GM18868 (cell line): ENCODE data around the gene ZBTB7B.
A peak's percentile ranks its signal among the peaks of the same experiment; 100 is the strongest.

ENCODE experiments used
- ATAC-seq: cut with Tn5 transposase; IDR thresholded peaks from one replicate; pipeline ENCODE4 v1.9.1; 2021; ENCODE audit warnings: mild to moderate bottlenecking, moderate library complexity; ENCODE audit not compliant: unreplicated experiment

ZBTB7B gene

GRCh38 chr1:155002464-155003226 lies at the start of gene ZBTB7B:
Gene ZBTB7B, plus strand, starts transcription at chr1:155002802. Its CDS starts 11,859 bp downstream, at chr1:155014661.
- no peak for ATAC-seq

- no peak for ATAC-seq
These were observed 49.0 kb upstream of the ZBTB7B start for GRCh38 chr1:154953611-154954038.

GRCh38 chr1:154954541-154954940 lies 48.1 kb upstream of the ZBTB7B start:
- ATAC-seq = no peak

- ATAC-seq = peak; percentile 46
These were observed 47.4 kb upstream of the ZBTB7B start for GRCh38 chr1:154955039-154955717.

DNA sequence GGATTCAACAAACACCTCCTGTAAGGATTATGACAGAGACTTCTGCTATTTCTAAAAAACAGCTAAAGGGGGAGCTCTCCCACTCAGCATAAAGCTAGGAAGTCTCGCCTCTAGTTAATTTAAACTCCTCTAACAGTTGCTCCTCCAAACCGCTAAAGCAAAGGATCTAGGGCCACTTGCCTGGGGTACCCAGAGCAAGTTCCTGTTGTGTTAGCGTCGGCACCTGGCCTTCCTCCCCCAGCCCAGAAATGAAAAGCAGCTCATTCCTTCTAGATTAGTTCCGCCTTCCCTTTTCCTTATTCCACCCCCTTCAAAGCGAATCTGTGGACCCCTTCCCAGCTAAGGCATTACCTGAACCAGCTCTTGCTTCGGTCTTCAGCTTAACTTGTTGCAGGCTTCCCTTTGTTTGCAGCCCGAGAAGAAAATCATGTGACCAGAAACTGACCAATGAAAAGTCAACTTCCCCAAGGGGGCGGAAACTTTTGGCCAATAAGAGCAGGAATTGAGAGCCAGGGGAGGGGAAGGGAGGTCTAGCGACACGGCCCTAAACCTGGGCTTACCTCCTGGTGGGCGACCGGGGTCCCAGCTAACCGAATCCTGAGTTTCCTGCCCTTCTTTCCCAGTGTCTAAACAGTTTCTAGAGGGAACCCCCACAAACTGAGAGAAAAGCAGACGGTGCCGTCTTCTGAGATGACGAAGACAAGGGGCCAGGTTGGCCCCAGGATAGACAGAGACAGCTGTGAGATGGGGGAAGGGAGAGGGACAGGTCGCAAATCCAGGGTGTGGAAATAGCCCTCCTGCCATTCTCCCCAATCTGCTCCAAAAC lies 46.7 kb upstream of the ZBTB7B start, which contains the start of gene PBXIP1:
PBXIP1 (minus strand) TSS at position 382 of the 826 bp plus-strand sequence. CDS start 2,378 bp downstream, outside the sequence.
- ATAC-seq = peak; percentile 71

DNA sequence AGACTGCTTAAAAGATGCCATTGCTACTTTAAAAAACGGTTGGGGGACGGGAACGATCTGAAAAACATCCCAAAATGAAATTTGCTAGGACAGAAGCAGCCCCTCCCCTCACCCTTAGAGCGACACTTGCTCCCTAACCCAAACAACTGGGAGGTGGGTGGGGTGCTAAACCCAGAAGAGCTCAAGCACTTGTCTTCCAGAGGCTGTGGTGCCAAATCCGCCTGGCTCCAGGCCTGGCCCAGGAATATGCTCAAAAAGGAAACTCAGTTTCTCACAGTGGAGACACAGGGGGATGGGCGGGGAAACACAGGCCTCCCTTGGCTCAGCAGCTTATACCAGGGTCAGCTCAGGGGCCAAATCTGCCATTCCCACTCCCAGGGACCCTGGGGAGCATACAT lies 46.1 kb upstream of the ZBTB7B start:
- no peak for ATAC-seq

DNA sequence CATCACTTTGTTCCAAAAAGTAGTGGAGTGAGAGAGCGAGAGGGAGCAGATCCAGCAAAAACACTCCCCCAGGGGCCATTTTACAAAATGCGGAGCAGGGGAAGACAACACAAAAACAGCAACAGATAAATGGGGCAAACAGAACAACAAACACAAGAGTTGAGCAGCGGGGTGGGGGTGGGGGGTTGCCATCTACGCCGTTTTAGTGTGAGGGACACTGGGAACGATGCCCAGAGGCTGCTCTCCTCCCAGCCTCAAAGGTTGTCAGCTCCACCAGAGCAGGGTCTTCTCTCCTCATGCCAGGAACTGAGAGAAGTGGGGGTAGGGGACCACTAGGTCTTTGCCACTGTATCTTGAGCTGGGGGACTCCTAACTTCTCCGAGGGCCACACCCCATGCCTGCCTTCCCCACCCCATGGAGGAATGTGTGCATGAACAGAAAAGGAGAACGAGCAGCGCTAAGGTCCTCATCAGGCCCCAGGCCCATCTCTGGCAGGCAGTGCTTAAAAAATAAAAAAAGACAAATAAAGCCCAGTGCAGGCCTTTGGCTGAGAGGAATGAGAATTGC lies 45.4 kb upstream of the ZBTB7B start:
- no peak for ATAC-seq

DNA sequence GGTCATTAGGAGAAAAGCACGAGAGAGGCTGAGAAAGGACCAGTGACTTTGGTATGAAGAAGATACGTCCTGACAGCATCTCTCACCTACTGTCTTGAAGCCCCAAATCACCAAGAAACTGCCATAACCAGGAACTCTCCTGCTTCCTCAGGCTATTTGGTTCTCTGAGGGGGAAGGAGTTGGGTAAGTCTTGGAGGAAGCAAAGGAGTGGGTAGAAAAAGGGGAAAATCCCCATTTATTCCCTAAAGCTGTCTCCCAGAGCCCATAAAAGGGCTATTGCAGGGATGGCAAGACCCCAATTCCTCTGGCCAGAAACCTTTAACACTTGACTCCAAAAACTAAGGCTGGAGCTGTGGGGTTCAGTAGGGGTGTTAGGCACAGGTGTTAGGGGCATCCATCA lies 44.6 kb upstream of the ZBTB7B start:
- ATAC-seq = no peak

- no peak for ATAC-seq
These were observed 43.7 kb upstream of the ZBTB7B start for GRCh38 chr1:154958681-154959425.

DNA sequence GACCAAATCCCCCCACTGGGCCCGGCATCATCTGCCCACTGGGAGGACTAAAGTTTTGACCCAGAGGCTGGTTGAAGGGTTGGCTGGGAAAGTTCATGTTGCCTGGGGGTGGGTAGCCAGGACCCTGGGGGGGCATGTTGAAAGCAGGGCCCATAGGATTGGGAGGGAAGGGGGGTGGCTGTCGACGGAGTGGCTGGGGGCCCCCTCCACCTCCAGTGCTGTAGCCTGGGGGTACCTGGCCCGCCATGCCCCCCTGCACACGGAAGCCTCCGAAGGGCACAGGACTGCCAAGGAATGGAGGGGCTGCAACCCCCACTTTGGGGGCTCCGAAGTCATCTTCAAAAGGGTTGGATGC lies 43.2 kb upstream of the ZBTB7B start:
- ATAC-seq = no peak

GRCh38 chr1:154960446-154961136 lies 42.0 kb upstream of the ZBTB7B start:
- no peak for ATAC-seq

DNA sequence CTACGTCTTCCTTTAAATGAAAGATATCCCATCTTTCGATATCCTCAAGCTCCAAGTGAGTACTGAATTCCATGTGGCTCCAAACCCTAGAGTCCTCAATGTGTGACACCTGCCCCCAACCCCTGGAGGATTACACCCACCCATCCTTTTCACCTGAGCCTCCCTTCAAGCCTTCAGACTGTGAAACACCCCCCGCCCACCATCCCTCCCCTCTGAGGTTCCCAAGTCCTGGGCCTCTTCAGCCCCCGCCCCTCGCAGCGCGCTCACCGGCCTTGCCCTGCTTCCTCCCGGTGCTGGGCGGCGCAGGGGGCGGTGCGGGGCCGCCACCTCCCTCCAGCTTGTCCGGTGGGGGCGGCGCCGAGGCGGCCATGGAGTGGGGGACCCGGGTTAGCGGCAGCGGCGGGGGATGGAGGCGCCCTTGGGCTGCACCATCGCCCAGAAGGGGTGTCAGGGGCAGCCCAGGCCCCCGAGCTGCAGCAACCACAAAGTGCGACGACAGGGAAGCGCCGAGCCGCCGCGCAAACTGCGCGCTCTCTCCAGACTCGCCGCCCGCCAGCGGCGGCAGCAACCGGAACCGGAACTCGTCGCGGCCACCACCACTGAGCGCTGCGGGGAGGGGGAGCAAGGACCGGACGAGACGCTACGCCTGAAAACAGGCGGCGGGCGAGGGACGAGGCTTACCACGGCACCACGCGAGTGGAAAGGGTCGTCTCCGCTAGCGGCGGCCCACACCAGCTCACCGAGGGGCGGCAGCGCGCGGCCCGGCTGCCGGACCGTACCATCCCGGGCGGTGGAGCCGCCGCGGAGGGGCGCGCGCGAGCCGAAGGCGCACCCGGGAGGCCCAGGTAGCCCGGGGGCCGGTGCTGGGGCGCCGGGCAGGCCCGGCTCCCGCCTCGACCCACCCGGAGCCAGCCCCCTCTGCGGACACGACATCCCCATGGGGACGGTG lies 41.1 kb upstream of the ZBTB7B start, which contains the start of gene PYGO2:
PYGO2 (minus strand) TSS at position 576 of the 949 bp plus-strand sequence; CDS start at position 370, 206 bp downstream.
- ATAC-seq = peak; percentile 79

GRCh38 chr1:154962156-154962749 lies 40.3 kb upstream of the ZBTB7B start:
- ATAC-seq = peak; percentile 11

- ATAC-seq = no peak
These were observed 39.7 kb upstream of the ZBTB7B start for GRCh38 chr1:154962795-154963330.

- ATAC-seq = no peak
These were observed 39.0 kb upstream of the ZBTB7B start for GRCh38 chr1:154963643-154964042.

- no peak for ATAC-seq
These were observed 38.2 kb upstream of the ZBTB7B start for GRCh38 chr1:154964359-154964758.

- ATAC-seq = no peak
These were observed 36.5 kb upstream of the ZBTB7B start for GRCh38 chr1:154966111-154966510.
